H1 (cell line): Measurements from ENCODE around the gene DDN. TPM values are rescaled to one million over a fixed set of nuclear protein-coding genes. Genes with fewer than 3 reads are reported as not detected.

Source experiments
- CHD7 ChIP-seq: fragments of 300-600 bp; sonication (generic); IDR thresholded peaks from 2 replicates; pipeline ENCODE4 v1.7.1; 2012; ENCODE audit warnings: low read length, moderate library complexity, mild to moderate bottlenecking, inconsistent platforms; ENCODE audit not compliant: insufficient replicate concordance
- EZH2 ChIP-seq: fragments of 200-600 bp; sonication (generic); IDR thresholded peaks from 2 replicates; pipeline ENCODE4 v1.7.1; 2012; ENCODE audit warnings: low read depth, mild to moderate bottlenecking, moderate library complexity, low read length, inconsistent platforms; ENCODE audit not compliant: severe bottlenecking
- JUN ChIP-seq: IDR thresholded peaks from 2 replicates; pipeline ENCODE4 v1.6.1; 2011; ENCODE audit warnings: low read depth, mild to moderate bottlenecking, improper control_type of control experiment, low read length
- PHF8 ChIP-seq: fragments of 200-600 bp; sonication (generic); conservative IDR thresholded peaks from 2 replicates; pipeline ENCODE4 v1.7.1; 2012; ENCODE audit warnings: low read depth, mild to moderate bottlenecking, inconsistent platforms, low read length, moderate library complexity
- RBBP5 ChIP-seq: IDR thresholded peaks from 2 replicates; pipeline ENCODE4 v1.7.1; 2012; ENCODE audit warnings: low read depth, mild to moderate bottlenecking, inconsistent platforms, low read length, moderate library complexity, borderline replicate concordance
- RXRA ChIP-seq: IDR thresholded peaks from 2 replicates; pipeline ENCODE4 v1.6.1; 2011; ENCODE audit warnings: low read depth, mild to moderate bottlenecking, low read length, moderate library complexity; ENCODE audit not compliant: insufficient read depth
- SIRT6 ChIP-seq: IDR thresholded peaks from one replicate; pipeline ENCODE4 v1.7.1; 2012; ENCODE audit warnings: low read length, inconsistent platforms
- TAF1 ChIP-seq: IDR thresholded peaks from 2 replicates; pipeline ENCODE4 v1.6.1; 2011; ENCODE audit warnings: mild to moderate bottlenecking, low read depth, low read length
- USF2 ChIP-seq: IDR thresholded peaks from 2 replicates; pipeline ENCODE4 v1.6.1; 2011; ENCODE audit warnings: low read length, improper control_type of control experiment
- polyA plus RNA-seq, 7 experiments: library from polyadenylated mRNA; depleted of rRNA in 3 of 7; stranded (reverse) in 5 of 7; unstranded in 2 of 7; fragments of >200 nt in 5 of 7; fragments of 200-250 nt in 2 of 7; gene quantifications; 1 replicate in 5 of 7; 2 replicates in 1 of 7; 4 replicates in 1 of 7; pipeline versions ENCODE4 v1.2.1 to v1.2.3, GENCODE V29; 2011 to 2013; ENCODE audit warnings: missing spikeins in 2 of 7, mixed read lengths in 2 of 7
- total RNA-seq: library from RNA; stranded (reverse); fragmentation: NEBNext Ultra II Directional; extraction: Animal tissue kit (Norgen Biotek cat#: 25700); gene quantifications from 2 replicates; pipeline ENCODE4 v1.2.1, GENCODE V29; 2021

DDN gene
- total and polyA plus RNA-seq, 2 of the 8 experiments (the other 6 are each of a cell fraction or from before 2014, with no cell fraction given), result 0.14 to 0.30 TPM

- no peak for TF ChIP-seq CHD7
- no peak for TF ChIP-seq EZH2
- no peak for TF ChIP-seq TAF1
- TF ChIP-seq RXRA, result no peak
- TF ChIP-seq JUN, result no peak
- TF ChIP-seq RBBP5, result no peak
- no peak for TF ChIP-seq USF2
- no peak for TF ChIP-seq SIRT6
- no peak for TF ChIP-seq PHF8
Observed at GRCh38 chr12:49037111-49037946, 38.2 kb upstream of the DDN start (continued).
